ENCODE results near the gene MYH13. TPM values are rescaled to one million over a fixed set of nuclear protein-coding genes. Genes with fewer than 3 reads are reported as not detected.

MYH13 gene
- total and polyA plus RNA-seq, 9 of the 15 experiments (the other 6 are each of a cell fraction or from before 2014, with no cell fraction given): 0.01 TPM; not detected in 8

DNA sequence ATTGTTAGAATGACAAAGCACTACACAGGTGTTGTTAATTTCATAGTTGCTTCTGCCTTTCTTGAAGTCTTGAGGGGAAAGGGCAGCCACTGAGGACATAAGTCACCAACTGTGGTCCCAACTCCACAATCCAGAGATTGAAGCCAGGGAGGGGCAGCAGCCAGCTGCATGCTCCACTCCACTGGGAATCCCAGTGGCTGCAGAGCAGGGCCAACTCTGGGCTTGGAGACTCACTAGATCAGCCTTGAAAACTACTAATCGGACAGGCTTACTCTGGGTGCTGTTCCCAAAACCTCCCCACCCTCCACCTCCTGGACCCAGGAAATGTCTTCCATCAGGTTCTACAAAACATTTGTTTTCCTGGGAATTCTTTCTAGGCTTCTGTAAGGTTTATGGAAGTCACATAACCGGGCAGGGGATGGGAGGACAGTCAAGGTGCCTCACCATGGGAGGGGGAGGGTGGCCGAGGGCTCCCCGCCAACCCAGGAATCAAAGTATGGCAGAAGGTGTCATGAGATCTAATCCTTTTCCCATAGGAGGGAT is 68.0 kb downstream of the MYH13 start:
- Histone ChIP-seq H3K36me3 (ENCODE audit: control insufficient read depth, insufficient read depth, low read length) (no peaks in the 10 kb centered on the region), H3K4me1 (replicated peaks in 1 of 2; ENCODE audit: control insufficient read depth in 2 of 2, insufficient read depth in 2 of 2, low read length in 2 of 2) (no peaks in the 10 kb centered on the region; a peak in 1 of 5 replicates), H4K20me1 (replicated peaks; ENCODE audit: control insufficient read depth, insufficient read depth, low read length) (no peaks in the 10 kb centered on the region), H3K9ac (ENCODE audit: insufficient read depth in 1 of 2, low read depth in 2 of 2, low read length in 2 of 2) (no peak overlapping the region), H3K27me3 (ENCODE audit: control insufficient read depth in 2 of 2, insufficient read depth in 2 of 2, low read length in 2 of 2) (no peaks in the 10 kb centered on the region), H3K9me1 (ENCODE audit: control insufficient read depth, insufficient read depth, low read length) (no peaks in the 10 kb centered on the region), H3K27ac (ENCODE audit: extremely low read depth, low read depth, low read length) (no peak overlapping the region), H3K9me3 (replicated peaks; ENCODE audit: control insufficient read depth, insufficient read depth, low read depth, low read length) (no peaks in the 10 kb centered on the region), H3K79me2 (ENCODE audit: control insufficient read depth, insufficient read depth, low read length) (no peaks in the 10 kb centered on the region), H2AFZ (ENCODE audit: low read depth, low read length) (no peak overlapping the region), H3K4me2 (ENCODE audit: insufficient read depth, low read length) (no peak overlapping the region), H3K4me3 (no peak overlapping the region)
- FAIRE-seq: no peak
- POLR2A ChIA-PET: no interaction called here
- WGBS (ENCODE audit: insufficient coverage, low coverage, missing lambda C conversion rate): 0% methylated on average over 1 of the region's 4 CpGs
- no peak for DNase-seq (ENCODE audit: extremely low read depth in 1 of 4, low spot score in 3 of 4)
- CTCF ChIA-PET (ENCODE audit: low intra/inter-chr PET ratio): no interaction called here
- no TSS peak for BruUV-seq (replicated peaks)
- intact Hi-C loops (cut with micrococcal nuclease) (no loop called here), in situ Hi-C loops (cut with MboI) (no loop called here)
- ATAC-seq: no peak
- no peak for TF ChIP-seq DMBX1 (CRISPR knock-in tag; IDR thresholded peaks at IDR 0.05; ENCODE audit: borderline replicate concordance)

DNA sequence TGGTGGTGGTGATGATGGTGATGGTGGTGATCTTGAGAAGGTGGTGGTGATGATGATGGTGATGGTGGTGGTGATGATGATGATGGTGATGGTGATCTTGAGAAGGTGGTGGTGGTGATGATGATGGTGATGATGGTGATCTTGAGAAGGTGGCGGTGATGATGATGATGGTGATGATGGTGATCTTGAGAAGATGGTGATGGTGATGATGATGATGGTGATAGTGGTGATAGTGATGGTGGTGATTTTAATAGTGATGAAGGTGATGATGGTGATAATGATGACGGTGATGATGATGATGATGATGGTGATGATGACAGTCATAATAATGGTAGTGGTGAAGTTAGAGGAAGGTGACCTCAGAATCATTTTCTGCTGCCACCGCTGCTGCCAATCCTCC is 75.1 kb downstream of the MYH13 start:
- ChIA-PET CTCF (ENCODE audit: low intra/inter-chr PET ratio) (no interaction called here), POLR2A (interaction anchor here (1.0 kb wide), 1 partner anchor 7 kb away, joined by 3 read pairs; no protein-coding TSS in a partner anchor)
- no peak for DNase-seq (ENCODE audit: extremely low read depth in 1 of 4, low spot score in 3 of 4)
- H3K9me1 ChIP-seq (ENCODE audit: control insufficient read depth, insufficient read depth, low read length): no peaks in the 10 kb centered on the region
- no peak overlapping the region for H3K27ac ChIP-seq (ENCODE audit: extremely low read depth, low read depth, low read length)
- no peaks in the 10 kb centered on the region for H3K9me3 ChIP-seq (replicated peaks; ENCODE audit: control insufficient read depth, insufficient read depth, low read depth, low read length)
- H3K27me3 ChIP-seq (ENCODE audit: control insufficient read depth in 2 of 2, insufficient read depth in 2 of 2, low read length in 2 of 2): no peaks in the 10 kb centered on the region
- H3K36me3 ChIP-seq (ENCODE audit: control insufficient read depth, insufficient read depth, low read length): no peaks in the 10 kb centered on the region
- H3K9ac ChIP-seq (ENCODE audit: insufficient read depth in 1 of 2, low read depth in 2 of 2, low read length in 2 of 2): no peak overlapping the region
- H3K4me1 ChIP-seq (replicated peaks in 1 of 2; ENCODE audit: control insufficient read depth in 2 of 2, insufficient read depth in 2 of 2, low read length in 2 of 2): no peaks in the 10 kb centered on the region
- intact Hi-C loops (cut with micrococcal nuclease) (loop anchor here (10.0 kb wide), 1 partner anchor 57 kb away; no protein-coding TSS in a partner anchor), in situ Hi-C loops (cut with MboI) (no loop called here)
- H3K4me2 ChIP-seq (ENCODE audit: insufficient read depth, low read length): no peak overlapping the region
- no TSS peak for BruUV-seq (replicated peaks)
- no peak overlapping the region for H3K4me3 ChIP-seq
- ATAC-seq: no peak
- no peaks in the 10 kb centered on the region for H3K79me2 ChIP-seq (ENCODE audit: control insufficient read depth, insufficient read depth, low read length)
- H2AFZ ChIP-seq (ENCODE audit: low read depth, low read length): no peak overlapping the region
- WGBS (ENCODE audit: insufficient coverage, low coverage, missing lambda C conversion rate): no CpG with 5 or more reads among the region's 3 CpGs
- no peak for FAIRE-seq
- H4K20me1 ChIP-seq (replicated peaks; ENCODE audit: control insufficient read depth, insufficient read depth, low read length): 0 out of 2 replicates have a peak, but pooled peaks cover 3% of the 10 kb centered on the region
- TF ChIP-seq TFAM (CRISPR knock-in tag; conservative IDR thresholded peaks at IDR 0.05) (no peak), PRPF4 (IDR thresholded peaks at IDR 0.05; ENCODE audit: insufficient read depth, low read depth, low read length, poor library complexity, severe bottlenecking) (no peak), MTA3 (IDR thresholded peaks at IDR 0.05; ENCODE audit: borderline replicate concordance) (no peak), LEF1 (IDR thresholded peaks at IDR 0.05) (no peak), BDP1 (IDR thresholded peaks at IDR 0.05; ENCODE audit: insufficient read depth, insufficient read length) (no peak)
